Keratinocyte (primary cell): ENCODE results near the gene SCAPER. TPM values are rescaled to one million over a fixed set of nuclear protein-coding genes. Genes with fewer than 3 reads are reported as not detected.

Experiments
- DNase-seq: peaks from one replicate; pipeline ENCODE4 v3.0.0-alpha.2; 2011; ENCODE audit warnings: low read depth, missing footprints, low spot score
- FAIRE-seq: peaks from 2 replicates; lab custom pipeline; 2011; peaks lifted over from hg19 to GRCh38; lab: Jason Lieb, UNC
- H2AFZ ChIP-seq: 2 replicates; pipeline ENCODE4 v1.6.0; 2012; ENCODE audit warnings: low read length, control low read depth, inconsistent platforms; ENCODE audit not compliant: control insufficient read depth
- H3K27ac ChIP-seq: 2 replicates; pipeline ENCODE4 v1.5.1; 2011; ENCODE audit warnings: low read length; ENCODE audit not compliant: control insufficient read depth, insufficient read depth
- H3K27me3 ChIP-seq: 3 replicates; pipeline ENCODE4 v1.6.0; 2011; ENCODE audit warnings: low read length; ENCODE audit not compliant: control insufficient read depth, insufficient read depth; ENCODE audit errors: extremely low read depth
- H3K36me3 ChIP-seq, 2 experiments: 2 replicates in 1 of 2; 3 replicates in 1 of 2; pipeline ENCODE4 v1.5.1; 2011; ENCODE audit warnings: low read length in 2 of 2, mild to moderate bottlenecking in 1 of 2; ENCODE audit not compliant: control insufficient read depth in 2 of 2, insufficient read depth in 2 of 2; ENCODE audit errors: extremely low read depth in 1 of 2
- H3K4me1 ChIP-seq: 3 replicates; pipeline ENCODE4 v1.5.1; 2011; ENCODE audit warnings: low read length; ENCODE audit not compliant: control insufficient read depth, insufficient read depth; ENCODE audit errors: extremely low read depth
- H3K4me2 ChIP-seq: 3 replicates; pipeline ENCODE4 v1.6.0; 2011; ENCODE audit warnings: low read depth, low read length; ENCODE audit not compliant: control insufficient read depth, insufficient read depth; ENCODE audit errors: extremely low read depth
- H3K4me3 ChIP-seq, 3 experiments: fragments of 200-600 bp in 1 of 3; sonication (generic) in 1 of 3; 2 replicates in 2 of 3; 3 replicates in 1 of 3; pipeline ENCODE4 v1.5.1; 2011 to 2016; ENCODE audit warnings: low read length in 3 of 3, mild to moderate bottlenecking in 3 of 3, control low read depth in 2 of 3, inconsistent platforms in 1 of 3, low read depth in 1 of 3, mixed read lengths in 1 of 3, mixed run types in 1 of 3, moderate library complexity in 1 of 3; ENCODE audit not compliant: control insufficient read depth in 2 of 3, insufficient read depth in 2 of 3; ENCODE audit errors: extremely low read depth in 1 of 3
- H3K79me2 ChIP-seq: 2 replicates; pipeline ENCODE4 v1.6.0; 2012; ENCODE audit warnings: low read length; ENCODE audit not compliant: control insufficient read depth, insufficient read depth
- H3K9ac ChIP-seq: 3 replicates; pipeline ENCODE4 v1.6.0; 2011; ENCODE audit warnings: low read length; ENCODE audit not compliant: control insufficient read depth, insufficient read depth; ENCODE audit errors: extremely low read depth
- H3K9me1 ChIP-seq: 3 replicates; pipeline ENCODE4 v1.6.0; 2011; ENCODE audit warnings: low read length; ENCODE audit not compliant: control insufficient read depth, insufficient read depth; ENCODE audit errors: extremely low read depth
- H3K9me3 ChIP-seq: 2 replicates; pipeline ENCODE4 v1.5.1; 2012; ENCODE audit warnings: low read depth, low read length; ENCODE audit not compliant: control insufficient read depth
- H4K20me1 ChIP-seq: 3 replicates; pipeline ENCODE4 v1.6.0; 2011; ENCODE audit warnings: low read length; ENCODE audit not compliant: control insufficient read depth, insufficient read depth; ENCODE audit errors: extremely low read depth
- CTCF ChIP-seq, 3 experiments: IDR thresholded peaks in 1 of 3; conservative IDR thresholded peaks in 1 of 3; optimal IDR thresholded peaks in 1 of 3; 2 replicates in 2 of 3; 3 replicates in 1 of 3; pipeline versions ENCODE3 to v1.5.1; 2011; ENCODE audit warnings: low read length in 3 of 3, mild to moderate bottlenecking in 3 of 3, moderate library complexity in 2 of 3, control low read depth in 1 of 3, inconsistent platforms in 1 of 3; ENCODE audit not compliant: insufficient read depth in 2 of 3; ENCODE audit errors: extremely low read depth in 1 of 3
- EZH2 ChIP-seq: IDR thresholded peaks from one replicate; pipeline ENCODE4 v1.6.1; 2012; ENCODE audit warnings: inconsistent platforms, mild to moderate bottlenecking, low read length, moderate library complexity
- dilution Hi-C: fragments of 300-500 bp; cut with MboI; formaldehyde crosslinking; loops from one replicate; pipeline ENCODE4 v1.7.0; 2020; ENCODE audit warnings: low sequenced_read_pairs; ENCODE audit not compliant: extremely low pct_ligation_motif_present
- polyA plus RNA-seq, 5 experiments: library from polyadenylated mRNA; depleted of rRNA in 3 of 5; stranded (reverse) in 3 of 5; stranded (forward) in 1 of 5; unstranded in 1 of 5; fragments of >200 nt; gene quantifications; 1 replicate in 1 of 5; 2 replicates in 3 of 5; 3 replicates in 1 of 5; pipeline versions ENCODE4 v1.2.1 to v1.2.3, GENCODE V29; 2011 to 2012; ENCODE audit warnings: missing spikeins in 2 of 5, low read depth in 1 of 5, low replicate concordance in 1 of 5

The SCAPER gene
- polyA plus RNA-seq, 1 donor (not counting 4 experiments of a cell fraction or from before 2014, with no cell fraction given): 5.2 TPM

DNA sequence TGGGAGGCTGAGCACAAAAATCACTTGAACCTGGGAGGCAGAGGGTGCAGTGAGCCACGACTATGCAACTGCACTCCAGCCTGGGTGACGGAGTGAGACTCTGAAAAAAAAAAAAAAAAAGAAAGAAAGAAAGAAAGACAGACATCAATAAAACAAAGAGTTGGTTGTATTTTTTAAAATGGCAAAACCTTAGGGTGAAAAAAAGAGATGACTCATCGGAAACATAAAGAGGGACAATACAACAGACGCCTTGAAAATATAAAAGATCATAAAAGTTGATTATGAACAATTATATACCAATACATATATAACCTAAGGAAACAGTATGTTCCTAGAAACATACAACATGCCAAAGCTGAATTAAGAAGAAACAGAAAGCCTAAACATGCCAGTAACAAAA lies 92.8 kb downstream of the SCAPER start:
- Histone ChIP-seq H3K27me3 (no peaks in the 10 kb centered on the region), H4K20me1 (no peaks in the 10 kb centered on the region), H3K9me1 (no peaks in the 10 kb centered on the region), H3K4me3 (no peak overlapping the region), H3K9me3 (no peaks in the 10 kb centered on the region), H3K4me1 (no peaks in the 10 kb centered on the region), H3K9ac (no peak overlapping the region), H3K36me3 (no peaks in the 10 kb centered on the region), H3K79me2 (no peaks in the 10 kb centered on the region), H2AFZ (no peak overlapping the region), H3K4me2 (no peak overlapping the region), H3K27ac (no peak overlapping the region)
- TF ChIP-seq EZH2: no peak
- FAIRE-seq (no peak), DNase-seq (no peak)
- dilution Hi-C loops: no loop called here

DNA sequence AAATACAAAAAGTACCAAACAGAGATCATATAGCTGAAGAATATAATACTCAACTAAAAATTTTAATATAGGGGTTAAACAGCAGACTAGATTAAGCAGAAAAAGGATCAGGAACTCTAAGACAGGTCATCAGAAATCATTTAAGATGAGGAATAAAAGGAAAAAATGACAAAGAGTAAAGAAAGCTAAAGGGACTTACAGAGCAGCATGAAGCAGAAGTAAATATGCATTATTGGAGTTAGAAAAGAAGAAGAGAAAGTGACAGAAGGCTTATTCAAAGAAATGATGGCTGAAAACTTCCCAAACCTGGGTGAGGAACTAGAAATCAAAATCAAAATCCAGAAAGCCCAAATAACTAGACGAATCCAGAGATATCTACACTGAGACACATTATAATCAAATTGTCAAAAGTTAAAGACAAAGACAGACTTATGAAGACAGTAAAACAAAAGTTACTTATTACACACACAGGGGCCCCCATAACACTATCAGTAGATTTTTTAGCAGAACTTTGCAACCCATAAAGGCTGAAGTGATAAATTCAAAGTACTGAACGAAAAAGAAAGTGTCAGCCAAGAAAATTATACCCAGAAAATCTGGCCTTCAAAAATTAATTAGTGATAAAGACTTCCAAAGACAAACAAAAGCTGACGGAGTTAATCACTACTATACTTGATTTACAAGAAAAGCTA lies 95.6 kb downstream of the SCAPER start:
- no peak overlapping the region for H3K4me3 ChIP-seq
- H3K79me2 ChIP-seq: no peaks in the 10 kb centered on the region
- no peak for FAIRE-seq
- no peaks in the 10 kb centered on the region for H3K36me3 ChIP-seq
- no peaks in the 10 kb centered on the region for H3K4me1 ChIP-seq
- H4K20me1 ChIP-seq: no peaks in the 10 kb centered on the region
- TF ChIP-seq EZH2 (no peak), CTCF (optimal IDR thresholded peaks at IDR 0.05 in 1 of 3, IDR thresholded peaks at IDR 0.05 in 1 of 3, conservative IDR thresholded peaks at IDR 0.05 in 1 of 3; ENCODE audit: extremely low read depth in 1 of 3, insufficient read depth in 2 of 3, low read length in 3 of 3) (no peak)
- no peak for DNase-seq
- no peaks in the 10 kb centered on the region for H3K9me1 ChIP-seq
- H3K27ac ChIP-seq: no peak overlapping the region
- no peaks in the 10 kb centered on the region for H3K9me3 ChIP-seq
- H3K27me3 ChIP-seq: no peaks in the 10 kb centered on the region
- dilution Hi-C loops: no loop called here
- no peak overlapping the region for H2AFZ ChIP-seq
- no peak overlapping the region for H3K4me2 ChIP-seq
- no peak overlapping the region for H3K9ac ChIP-seq
